Activated naive CD4-positive, alpha-beta T cell treated with anti-CD3 and anti-CD28 coated beads, Interleukin-2, amount 50 U/mL, for 72 hours (primary cell): Measurements from ENCODE around the gene RALY. TPM values are rescaled to one million over a fixed set of nuclear protein-coding genes. Genes with fewer than 3 reads are reported as not detected.

ENCODE experiments used
- ATAC-seq, 2 donors: fragments of 150-1000 bp; cut with Tn5 transposase; 2 replicates each; pipeline ENCODE4 v1.10.0; 2021; ENCODE audit warnings: mild to moderate bottlenecking in 2 of 2, moderate library complexity in 2 of 2
- DNase-seq, 2 donors: peaks; one replicate each; pipeline ENCODE4 v3.0.0; 2021 to 2022; ENCODE audit warnings: low spot score in 2 of 2
- H3K27ac Mint-ChIP-seq, 2 donors: one replicate each; pipeline ENCODE4 v1.8.0; 2022; ENCODE audit warnings: mild to moderate bottlenecking in 2 of 2, mixed read lengths in 2 of 2
- H3K36me3 Mint-ChIP-seq, 2 donors: one replicate each; pipeline ENCODE4 v1.8.0; 2022; ENCODE audit warnings: mixed read lengths in 2 of 2
- H3K9me3 Mint-ChIP-seq, 2 donors: one replicate each; pipeline ENCODE4 v1.8.0; 2022; ENCODE audit warnings: mixed read lengths in 2 of 2
- total RNA-seq, 2 donors: library from RNA; stranded (reverse); gene quantifications; one replicate each; pipeline ENCODE4 v1.2.3, GENCODE V29; 2022

The RALY gene
- total RNA-seq, 2 donors from 2014 or later = 125 to 148 TPM

- Mint-ChIP-seq H3K27ac (peak overlapping the region in 1 of 2 donors; percentile 73), H3K36me3 (peaks cover 27 to 56% of the 10 kb centered on the region in 2 donors), H3K9me3 (no peaks in the 10 kb centered on the region)
- ATAC-seq = no peak
- no peak for DNase-seq
Observed at GRCh38 chr20:34093895-34094294, 100.2 kb downstream of the RALY start.

DNA sequence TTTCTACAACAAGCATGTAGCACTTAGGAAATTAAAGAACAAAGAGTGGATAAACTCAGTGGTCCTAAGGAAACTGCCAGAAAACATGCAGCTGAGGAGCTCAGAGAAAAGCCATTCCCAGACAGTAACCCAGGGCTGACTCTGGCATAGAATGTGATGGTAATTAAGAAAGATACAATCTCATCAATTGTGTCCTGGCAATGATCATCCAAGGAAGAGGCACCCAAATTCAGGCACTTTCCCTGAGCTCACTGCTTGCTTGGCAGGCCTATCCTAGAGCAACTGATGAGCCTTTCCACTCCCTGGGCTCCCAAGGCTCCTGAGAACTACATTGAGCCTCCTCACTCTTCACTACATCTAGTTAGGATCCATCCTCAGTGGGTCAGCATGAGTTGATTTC is 102.1 kb downstream of the RALY start:
- Mint-ChIP-seq H3K36me3 (peaks cover 21 to 58% of the 10 kb centered on the region in 2 donors), H3K27ac (peak overlapping the region in 1 of 2 donors; percentile 17), H3K9me3 (no peaks in the 10 kb centered on the region)
- ATAC-seq (no peak), DNase-seq (no peak)

DNA sequence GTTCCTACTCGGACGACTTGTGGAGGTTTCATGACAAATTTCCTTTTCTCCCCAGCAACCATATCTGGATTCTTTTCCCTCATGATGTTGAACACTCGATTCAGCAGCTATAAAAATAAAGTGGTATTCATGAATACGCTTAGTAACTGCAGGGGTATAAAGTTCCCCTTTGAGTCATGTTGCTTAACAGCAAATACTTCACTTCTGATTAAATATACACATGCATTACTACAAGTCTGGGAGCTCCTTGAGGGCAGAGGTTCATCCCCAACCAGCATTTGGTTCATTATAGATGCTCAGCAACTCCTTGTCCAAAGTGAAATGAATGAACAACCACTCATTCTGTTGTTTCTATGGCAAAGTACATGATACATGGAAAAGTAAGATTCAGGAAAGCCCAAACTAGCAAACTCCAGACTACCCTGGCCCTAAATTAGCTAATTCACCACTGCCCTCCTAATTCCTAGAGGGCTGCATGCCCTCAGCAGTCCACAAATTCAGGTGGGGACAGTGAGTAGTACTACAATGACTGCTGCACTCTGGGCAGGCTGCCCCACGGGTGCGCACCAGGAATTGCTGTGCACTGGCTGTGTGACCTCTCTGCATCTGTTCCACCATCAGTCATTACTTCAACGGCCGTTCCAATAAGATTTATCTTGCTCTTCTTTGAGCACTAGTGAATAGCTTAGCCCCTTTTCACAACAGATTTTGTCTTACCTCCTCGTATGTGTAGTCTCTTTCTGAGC is 103.2 kb downstream of the RALY start:
- H3K27ac Mint-ChIP-seq = peak overlapping the region in 1 of 2 donors; percentile 58

GRCh38 chr20:34098570-34098969 is 104.9 kb downstream of the RALY start:
- Mint-ChIP-seq H3K27ac (peak overlapping the region in 1 of 2 donors; percentile 86), H3K36me3 (peaks cover 9 to 51% of the 10 kb centered on the region in 2 donors), H3K9me3 (no peaks in the 10 kb centered on the region)
- DNase-seq = no peak
- ATAC-seq = no peak

More for the DNA sequence above, 103.2 kb downstream of the RALY start:
- Mint-ChIP-seq H3K36me3 (peaks cover 21 to 51% of the 10 kb centered on the region in 2 donors), H3K9me3 (no peaks in the 10 kb centered on the region)
- DNase-seq (no peak), ATAC-seq (peak in 1 of 2 donors; percentile 28)

DNA sequence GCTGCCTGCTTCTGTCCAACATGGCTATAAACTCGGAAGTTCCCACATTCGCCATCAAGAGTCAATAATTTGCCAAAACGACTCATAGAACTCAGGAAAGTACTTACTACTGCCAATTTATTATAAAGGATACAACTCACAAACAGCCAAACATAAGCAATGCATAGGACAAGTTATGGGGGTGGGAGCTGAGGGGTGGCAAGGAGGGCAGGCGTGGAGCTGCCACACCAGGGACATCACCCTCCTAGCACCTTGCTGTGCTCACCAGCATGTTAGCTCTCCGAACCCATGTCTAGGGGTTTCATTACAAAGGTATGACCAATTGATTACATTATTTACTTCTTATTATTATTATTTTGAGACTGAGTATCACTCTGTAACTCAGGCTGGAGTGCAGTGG is 106.0 kb downstream of the RALY start:
- Mint-ChIP-seq H3K27ac (peak overlapping the region; percentile 74 to 75), H3K9me3 (no peaks in the 10 kb centered on the region), H3K36me3 (peaks cover 18 to 55% of the 10 kb centered on the region in 2 donors)
- no peak for DNase-seq
- ATAC-seq = no peak

DNA sequence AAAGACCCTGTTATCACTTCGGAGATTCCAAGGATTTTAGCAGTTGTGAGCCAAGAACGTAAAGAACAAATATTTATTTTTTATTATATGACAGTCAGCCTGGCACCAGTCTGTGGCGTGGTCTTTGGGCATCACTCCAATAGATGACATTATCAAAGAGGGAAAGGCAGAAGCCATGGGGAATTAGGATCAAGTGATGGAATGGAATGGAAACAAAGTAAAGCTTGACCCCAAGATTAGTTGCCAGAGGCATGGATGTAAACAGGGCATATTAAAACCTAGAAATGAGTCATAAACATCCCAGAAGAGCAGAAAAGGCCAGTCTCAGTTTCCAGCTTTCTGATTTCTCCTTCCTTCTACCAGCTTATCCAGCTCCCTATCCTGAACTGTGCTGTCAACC is 106.9 kb downstream of the RALY start:
- Mint-ChIP-seq H3K27ac (peak overlapping the region; percentile 10 to 75), H3K36me3 (peaks cover 27 to 64% of the 10 kb centered on the region in 2 donors)
- no peak for DNase-seq

DNA sequence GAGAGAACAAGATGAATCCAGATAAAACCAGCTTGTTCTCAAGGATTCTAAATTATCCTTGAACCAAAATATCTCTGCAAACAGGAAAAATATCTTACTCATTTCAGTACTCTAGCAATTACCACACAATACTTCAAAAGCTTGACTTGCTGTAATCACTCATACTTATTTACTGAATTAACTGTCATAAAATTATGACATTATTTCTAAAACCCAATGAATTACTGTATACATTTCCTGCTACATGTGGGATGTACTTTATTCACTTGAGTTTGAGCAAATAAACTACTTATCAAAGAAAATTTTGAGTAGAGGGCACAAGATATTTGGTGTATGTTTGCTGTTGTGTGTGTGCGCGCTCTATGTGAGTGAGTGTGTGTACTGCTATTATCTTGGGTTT is 108.6 kb downstream of the RALY start:
- DNase-seq (no peak), ATAC-seq (peak in 1 of 2 donors; percentile 76)
- peak overlapping the region; percentile 47 to 92 for H3K27ac Mint-ChIP-seq
- no peaks in the 10 kb centered on the region for H3K9me3 Mint-ChIP-seq
- peaks cover 22 to 63% of the 10 kb centered on the region in 2 donors for H3K36me3 Mint-ChIP-seq

More for the DNA sequence above, 106.9 kb downstream of the RALY start:
- H3K9me3 Mint-ChIP-seq = no peaks in the 10 kb centered on the region
- peak in 1 of 2 donors; percentile 22 for ATAC-seq

- Mint-ChIP-seq H3K36me3 (peaks cover 22 to 65% of the 10 kb centered on the region in 2 donors), H3K27ac (peak overlapping the region in 1 of 2 donors; percentile 67), H3K9me3 (no peaks in the 10 kb centered on the region)
- no peak for ATAC-seq
- DNase-seq = no peak
Observed at GRCh38 chr20:34104059-34104458, 110.3 kb downstream of the RALY start.

DNA sequence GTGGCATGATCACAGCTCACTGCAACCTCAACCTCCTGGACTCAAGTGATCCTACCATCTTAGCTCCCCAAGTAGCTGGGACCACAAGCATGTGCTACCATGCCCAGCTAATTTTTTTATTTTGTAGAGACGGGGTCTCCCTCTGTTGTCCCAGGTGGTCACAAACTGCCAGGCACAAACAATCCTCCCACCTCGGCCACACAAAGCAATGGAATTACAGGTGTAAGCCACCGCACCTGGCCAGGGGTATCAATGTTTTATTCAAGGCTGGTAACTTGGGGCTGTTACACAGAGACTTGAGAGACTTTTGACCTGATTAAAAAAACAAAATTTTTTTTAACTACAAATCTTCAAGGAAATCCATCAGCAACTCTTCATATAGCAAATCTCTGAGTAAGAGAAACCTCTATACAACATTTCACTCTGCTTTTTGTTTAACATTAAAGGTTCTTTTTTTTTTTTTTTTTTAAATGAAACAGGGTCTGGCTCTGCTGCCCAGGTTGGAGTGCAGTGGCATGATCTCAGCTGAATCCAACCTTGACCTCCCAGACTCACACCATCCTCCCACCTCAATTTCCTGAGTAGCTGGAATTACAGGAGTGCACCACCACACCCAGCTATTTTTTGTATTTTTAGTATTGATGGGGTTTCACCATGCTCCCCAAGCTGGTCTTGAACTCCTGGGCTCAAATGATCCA is 112.4 kb downstream of the RALY start:
- peak overlapping the region; percentile 90 to 98 for H3K27ac Mint-ChIP-seq
- peaks cover 39 to 80% of the 10 kb centered on the region in 2 donors for H3K36me3 Mint-ChIP-seq
- DNase-seq = no peak
- no peaks in the 10 kb centered on the region for H3K9me3 Mint-ChIP-seq
- no peak for ATAC-seq

GRCh38 chr20:34108616-34109174 is 115.0 kb downstream of the RALY start:
- ATAC-seq = peak; percentile 42 to 55
- Mint-ChIP-seq H3K36me3 (peaks cover 43 to 70% of the 10 kb centered on the region in 2 donors), H3K9me3 (no peaks in the 10 kb centered on the region), H3K27ac (peak overlapping the region; percentile 87 to 98)
- DNase-seq = no peak

- ATAC-seq (no peak), DNase-seq (no peak)
- H3K27ac Mint-ChIP-seq = peak overlapping the region; percentile 87 to 98
- peaks cover 37 to 63% of the 10 kb centered on the region in 2 donors for H3K36me3 Mint-ChIP-seq
- no peaks in the 10 kb centered on the region for H3K9me3 Mint-ChIP-seq
Observed at GRCh38 chr20:34109442-34109841, 115.7 kb downstream of the RALY start.

GRCh38 chr20:34110025-34110744 is 116.5 kb downstream of the RALY start:
- no peaks in the 10 kb centered on the region for H3K9me3 Mint-ChIP-seq
- DNase-seq = no peak
- peak overlapping the region; percentile 96 to 98 for H3K27ac Mint-ChIP-seq
- ATAC-seq = no peak
- H3K36me3 Mint-ChIP-seq = peaks cover 29 to 55% of the 10 kb centered on the region in 2 donors

- Mint-ChIP-seq H3K27ac (peak overlapping the region; percentile 96 to 98), H3K36me3 (peaks cover 21 to 47% of the 10 kb centered on the region in 2 donors), H3K9me3 (no peaks in the 10 kb centered on the region)
- DNase-seq = peak in 1 of 2 donors; percentile 12
- peak; percentile 33 to 54 for ATAC-seq
Observed at GRCh38 chr20:34110745-34111641, 117.3 kb downstream of the RALY start.

- DNase-seq (peak; percentile 91 to 99), ATAC-seq (peak; percentile 86)
- Mint-ChIP-seq H3K27ac (peak within 1 kb of the TSS; percentile 98 to 99), H3K9me3 (no peaks in the 10 kb centered on the region), H3K36me3 (peaks cover 21 to 39% of the 10 kb centered on the region in 2 donors)
Observed at GRCh38 chr20:34111702-34112599, 118.2 kb downstream of the RALY start, which contains the start of gene EIF2S2. Gene EIF2S2 (minus strand): TSS chr20:34112243. CDS start chr20:34112110, 133 bp downstream.
